Lung microvascular endothelial cell (primary cell): ENCODE results near the gene URM1. TPM values are rescaled to one million over a fixed set of nuclear protein-coding genes. Genes with fewer than 3 reads are reported as not detected.

ENCODE experiments used
- DNase-seq, 2 donors: peaks; one replicate each; pipeline versions ENCODE4 v3.0.0 to v3.0.0-alpha.2; 2010; ENCODE audit warnings: low read depth in 2 of 2
- total RNA-seq: library from RNA; depleted of rRNA; stranded (reverse); fragments of >200 nt; gene quantifications from 2 replicates; pipeline ENCODE4 v1.2.1, GENCODE V29; 2014

Gene URM1
- total RNA-seq, 1 donor from 2014 or later: 46.4 TPM

DNA sequence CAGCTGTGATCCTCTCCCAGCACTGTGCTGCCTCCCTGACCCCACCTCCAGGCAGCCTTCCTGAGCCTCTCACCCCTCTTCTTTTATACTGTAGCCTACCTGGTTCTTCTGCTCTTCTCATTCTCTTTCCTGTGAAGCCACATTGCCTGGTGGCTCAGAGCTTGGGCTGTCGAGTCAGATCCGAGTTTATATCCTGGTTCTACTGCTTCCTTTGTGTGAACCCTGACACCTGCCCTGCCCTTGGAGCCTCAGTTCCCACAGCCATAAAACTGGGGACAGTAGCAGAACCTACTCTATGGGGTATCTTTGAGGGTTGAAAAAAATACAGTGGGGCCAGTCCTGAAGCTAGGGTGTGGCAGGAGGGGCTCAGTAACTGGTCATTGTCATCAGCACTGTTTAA, 22.0 kb upstream of the URM1 start:
- DNase-seq: no peak

GRCh38 chr9:128349772-128350171, 21.4 kb upstream of the URM1 start:
- no peak for DNase-seq

GRCh38 chr9:128355451-128355850, 15.7 kb upstream of the URM1 start:
- DNase-seq: no peak

GRCh38 chr9:128358090-128358489, 13.1 kb upstream of the URM1 start:
- no peak for DNase-seq

- no peak for DNase-seq
Observed at GRCh38 chr9:128358861-128359260, 12.3 kb upstream of the URM1 start.

DNA sequence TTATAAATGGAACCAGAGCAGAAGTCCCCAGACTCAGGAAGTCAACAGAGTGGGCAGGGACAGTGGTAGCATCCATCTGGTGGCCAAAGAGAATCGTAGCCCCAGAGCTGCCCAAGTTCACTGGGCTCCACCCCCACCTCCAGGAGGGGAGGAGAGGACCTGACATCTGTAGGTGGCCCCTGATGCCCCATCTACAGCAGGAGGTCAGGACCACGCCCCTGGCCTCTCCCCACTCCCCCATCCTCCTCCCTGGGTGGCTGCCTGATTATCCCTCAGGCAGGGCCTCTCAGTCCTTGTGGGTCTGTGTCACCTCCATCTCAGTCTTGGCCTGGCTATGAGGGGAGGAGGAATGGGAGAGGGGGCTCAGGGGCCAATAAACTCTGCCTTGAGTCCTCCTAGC, 10.3 kb upstream of the URM1 start:
- no peak for DNase-seq

- peak; percentile 14 to 15 for DNase-seq
Observed at GRCh38 chr9:128361296-128361985, 9.7 kb upstream of the URM1 start.

DNA sequence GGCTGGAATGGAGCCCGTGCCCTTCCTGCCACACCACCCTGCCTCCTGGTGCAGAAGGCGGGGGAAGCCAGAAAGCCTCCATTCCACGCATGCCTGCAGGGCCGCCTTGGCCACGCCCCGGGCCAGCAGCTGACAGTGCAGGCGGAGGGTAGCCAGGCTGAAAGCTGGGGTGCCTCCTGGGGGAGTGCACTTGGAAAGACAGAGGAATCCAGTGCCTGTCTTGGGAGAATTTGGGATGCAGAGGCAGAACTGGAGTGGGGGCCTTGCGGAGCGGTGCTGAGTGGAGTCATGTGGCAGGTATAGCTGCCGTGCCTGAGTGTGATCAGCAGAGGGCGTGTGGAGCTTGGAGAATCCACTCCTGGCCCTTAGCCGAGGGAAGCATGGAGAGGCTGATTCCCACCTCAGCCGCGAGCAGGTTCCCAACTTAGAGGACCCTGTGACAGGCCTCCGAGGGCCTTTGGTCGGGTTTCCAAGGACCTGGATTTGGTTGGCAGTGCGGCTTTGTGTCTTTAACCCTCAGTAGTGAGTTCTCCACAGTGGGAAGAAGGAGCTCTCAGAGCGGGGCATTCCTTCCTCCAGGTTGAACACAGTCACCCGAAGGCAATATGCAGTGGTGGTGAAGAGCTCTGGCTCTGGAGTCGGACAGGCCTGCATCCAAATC, 9.1 kb upstream of the URM1 start:
- DNase-seq: peak; percentile 83 to 89

GRCh38 chr9:128362774-128363173, 8.4 kb upstream of the URM1 start:
- no peak for DNase-seq

DNA sequence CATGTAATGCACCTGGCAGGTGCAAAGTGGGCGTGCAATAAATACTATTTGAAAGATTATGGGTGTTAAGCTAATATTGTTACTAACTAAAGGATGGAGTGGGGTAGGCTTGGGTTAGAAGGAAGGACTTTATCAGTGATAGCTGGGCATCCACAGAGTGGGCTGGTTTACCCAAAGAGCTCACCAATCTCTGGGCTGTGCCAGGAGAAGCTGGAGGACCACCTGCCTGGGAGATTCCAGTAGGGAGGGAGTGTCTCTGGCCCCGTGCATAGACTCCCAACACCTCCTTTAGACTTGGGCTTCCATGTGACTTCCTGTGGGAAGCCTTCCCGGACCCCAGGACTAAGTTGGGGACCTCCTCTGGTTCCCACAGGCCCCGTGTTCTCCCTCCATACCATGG, 5.6 kb upstream of the URM1 start:
- no peak for DNase-seq

DNA sequence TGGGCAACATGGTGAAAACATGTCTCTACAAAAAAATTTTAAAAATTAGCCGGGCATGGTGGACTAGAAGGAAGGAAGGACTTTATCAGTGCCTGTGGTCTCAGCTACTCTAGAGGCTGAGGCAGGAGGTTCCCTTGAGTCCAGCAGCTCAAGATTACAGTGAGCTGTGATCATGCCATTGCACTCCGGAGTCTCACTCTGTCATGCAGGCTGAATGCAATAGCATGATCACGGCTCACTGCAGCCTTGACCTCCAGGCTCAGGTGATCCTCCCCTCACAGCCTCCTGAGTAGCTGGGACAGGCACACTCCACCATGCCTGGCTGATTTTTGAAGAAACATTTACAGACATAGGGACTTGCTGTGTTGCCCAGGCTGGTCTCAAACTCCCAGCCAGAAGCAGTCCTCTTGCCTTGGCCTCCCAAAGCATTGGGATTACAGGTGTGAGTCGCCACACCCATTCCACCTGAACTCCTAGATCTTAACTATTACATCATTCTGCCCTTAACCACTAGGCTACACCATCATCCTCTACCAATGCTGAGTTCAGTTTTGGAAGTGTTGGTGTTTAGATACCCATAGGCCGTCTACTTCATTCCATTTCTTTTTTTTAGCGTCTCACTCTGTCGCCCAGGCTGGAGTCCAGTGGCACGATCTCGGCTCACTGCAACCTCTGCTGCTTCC, 2.0 kb upstream of the URM1 start:
- no peak for DNase-seq

DNA sequence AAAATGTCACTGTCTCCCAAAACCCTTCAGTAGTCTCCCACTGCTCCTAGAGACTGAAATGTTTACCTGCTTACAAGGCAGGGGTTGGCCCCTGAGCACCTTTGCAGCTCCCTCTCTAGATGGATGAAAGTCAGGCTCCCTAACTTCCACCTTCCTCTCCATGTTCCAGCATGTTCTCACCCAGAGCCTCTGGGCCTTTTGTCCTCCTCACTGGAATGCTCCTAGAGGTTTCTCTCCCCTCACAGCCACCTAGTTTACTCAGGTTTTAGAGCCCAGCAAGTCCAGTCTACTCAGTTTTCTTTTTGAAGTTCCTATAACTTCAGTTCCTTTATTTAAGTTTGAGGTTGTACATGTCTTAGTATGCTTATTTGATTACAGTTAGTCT, 815 bp upstream of the URM1 start:
- no peak for DNase-seq

- DNase-seq: peak in 1 of 2 donors; percentile 34
Observed at GRCh38 chr9:128371630-128372117, 500 bp downstream of the URM1 start.

DNA sequence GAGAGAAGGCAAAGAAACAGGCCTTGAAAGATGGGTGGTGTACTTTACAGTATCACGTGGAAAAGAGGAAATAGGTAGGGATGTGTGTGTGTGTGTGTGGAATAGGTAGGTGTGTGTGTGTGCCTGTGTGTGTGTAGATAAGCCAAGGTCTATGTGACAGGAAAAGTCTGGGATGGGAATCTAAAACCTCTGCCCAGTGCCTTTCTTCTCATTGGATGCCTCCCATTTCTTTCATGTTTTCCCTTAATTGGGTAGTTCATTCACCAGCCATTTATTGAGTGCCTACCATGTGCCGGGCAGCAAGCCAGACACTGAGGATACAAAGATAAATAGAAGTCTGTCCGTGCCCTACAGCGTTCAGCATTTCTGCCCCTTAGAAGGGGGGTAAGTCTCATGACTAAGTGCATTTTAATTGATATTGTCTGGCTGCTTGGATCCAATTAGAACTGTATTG, 1.0 kb downstream of the URM1 start:
- DNase-seq: peak; percentile 29 to 92

DNA sequence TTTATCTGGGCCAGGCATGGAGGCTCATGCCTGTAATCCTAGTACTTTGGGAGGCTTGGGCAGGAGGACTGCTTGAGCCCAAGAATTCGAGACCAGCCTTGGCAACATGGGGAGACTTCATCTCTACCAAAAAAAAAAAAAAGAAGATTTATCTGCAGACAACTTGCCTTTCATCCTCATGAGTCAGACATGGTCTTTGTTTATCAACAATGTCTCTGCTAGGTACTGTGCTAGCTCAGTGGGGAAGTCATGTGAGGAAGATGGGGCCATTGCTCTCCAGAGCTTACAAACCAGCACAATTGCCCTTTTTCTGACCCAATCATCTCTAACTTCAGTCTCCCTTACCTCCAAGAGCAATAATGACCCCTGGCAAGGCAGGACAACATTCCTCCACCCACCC, 1.6 kb downstream of the URM1 start:
- peak; percentile 50 to 64 for DNase-seq

- DNase-seq: no peak
Observed at GRCh38 chr9:128374221-128374675, 3.1 kb downstream of the URM1 start.

DNA sequence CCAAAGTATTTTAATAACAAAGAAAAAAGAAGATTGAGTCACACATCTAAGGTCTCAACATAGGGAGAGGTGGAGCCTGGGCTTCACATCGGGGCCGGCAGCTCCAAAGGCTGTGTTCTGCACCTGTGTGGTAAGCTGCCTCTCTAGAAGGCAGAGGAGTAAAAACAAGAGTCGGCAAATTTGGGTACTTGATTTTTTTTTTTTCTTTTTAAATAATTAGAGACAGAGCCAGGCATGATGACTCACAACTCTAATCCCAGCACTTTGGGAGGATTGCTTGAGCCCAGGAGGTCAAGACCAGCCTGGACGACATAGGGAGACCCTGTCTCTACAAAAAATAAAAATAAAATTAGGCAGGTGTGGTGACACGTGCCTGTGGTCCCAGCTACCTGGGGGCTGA, 4.7 kb downstream of the URM1 start:
- no peak for DNase-seq

GRCh38 chr9:128382261-128382660, 11.1 kb downstream of the URM1 start:
- no peak for DNase-seq

DNA sequence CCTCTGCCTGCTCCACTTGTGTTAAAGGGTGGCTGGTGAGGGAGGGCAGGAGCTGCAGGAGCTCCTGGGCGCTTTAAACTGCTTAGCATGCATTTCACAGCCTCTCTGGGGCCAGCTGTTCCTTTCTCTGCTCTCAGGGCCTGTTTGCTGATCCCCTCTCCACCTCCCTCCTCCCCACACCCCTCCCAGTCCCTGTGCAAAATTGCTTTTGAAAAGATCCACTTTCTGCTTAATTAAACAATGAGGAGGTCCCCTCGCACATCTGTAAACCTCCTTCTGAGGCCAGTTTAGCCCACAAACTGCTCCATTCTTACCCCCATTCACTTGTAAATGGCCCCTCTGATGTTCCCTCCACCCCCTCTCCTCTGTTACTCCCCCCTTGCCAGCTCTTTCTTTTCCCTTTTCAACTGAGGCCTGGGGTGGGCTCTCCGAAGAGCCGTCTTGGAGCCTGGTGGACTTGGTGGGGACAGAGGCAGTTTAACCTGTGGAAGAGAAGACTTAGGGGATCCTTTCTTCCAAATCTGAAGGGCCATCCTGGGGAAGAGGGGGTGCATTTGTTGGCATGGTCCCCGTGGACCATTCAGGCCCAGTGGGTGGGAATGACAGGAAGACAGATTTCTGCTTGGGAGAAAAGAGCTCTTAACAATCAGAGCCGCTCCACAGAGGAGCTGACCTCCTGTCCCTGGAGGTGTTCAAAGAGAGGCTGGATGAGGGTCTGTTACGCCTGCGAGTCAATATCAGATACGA, 12.0 kb downstream of the URM1 start:
- no peak for DNase-seq

DNA sequence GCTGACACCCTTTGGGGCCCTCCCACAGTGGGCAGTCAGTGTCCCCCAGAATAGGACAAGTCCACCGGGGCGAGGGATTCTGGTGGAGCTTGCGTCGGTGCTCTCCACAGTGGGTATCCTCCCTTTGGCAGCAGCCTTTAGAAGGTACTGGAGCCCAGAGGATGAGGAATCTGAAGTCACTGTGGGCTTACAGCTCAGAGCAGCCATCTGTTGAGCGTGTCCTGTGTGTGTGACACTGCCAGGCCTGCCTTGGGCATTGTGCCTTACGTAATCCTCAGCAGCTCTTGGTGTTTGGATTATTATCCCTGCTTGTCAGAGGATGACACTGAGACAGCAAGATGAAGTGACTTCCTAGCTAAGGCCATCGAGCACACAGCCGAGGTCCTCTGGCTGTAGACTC, 12.6 kb downstream of the URM1 start:
- DNase-seq: no peak

DNA sequence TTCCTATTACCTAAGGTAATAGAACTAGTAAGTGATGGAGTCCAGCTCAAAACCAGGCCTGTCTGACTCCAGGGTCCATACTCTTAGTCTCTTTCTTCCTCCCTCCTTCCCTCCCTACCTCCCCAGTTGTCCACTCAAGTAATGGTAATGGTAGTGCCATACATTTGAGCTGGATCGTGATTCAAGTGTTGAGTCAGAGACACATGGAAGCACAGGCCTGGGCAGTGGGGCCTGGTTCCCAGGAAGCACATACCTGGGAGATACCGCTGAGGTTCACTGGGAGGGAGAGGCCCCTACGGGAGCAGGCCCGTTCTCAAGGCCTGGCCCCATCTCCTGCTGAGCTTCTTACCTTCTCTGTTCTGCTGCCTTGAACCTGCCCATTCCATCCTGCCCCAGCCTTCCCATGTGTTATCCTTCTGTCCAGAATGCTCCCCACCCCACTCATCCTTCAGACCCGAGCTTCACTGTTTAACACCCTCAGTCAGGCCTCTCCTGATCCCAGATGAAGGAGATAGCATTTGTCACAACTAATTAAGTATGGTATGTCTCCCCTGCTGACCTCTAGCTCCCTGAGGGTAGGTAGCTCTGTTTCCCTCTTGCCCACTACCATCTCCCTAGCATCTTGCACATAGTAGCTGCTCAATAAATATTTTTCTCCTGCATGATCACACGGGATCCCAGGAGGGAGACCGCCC, 13.8 kb downstream of the URM1 start:
- no peak for DNase-seq
